GM23248 (cell line): ENCODE results near the gene FANCG.

ENCODE experiments used
- EZH2 ChIP-seq: fragments of 200-600 bp; sonication (generic); IDR thresholded peaks from 2 replicates; pipeline ENCODE4 v1.6.1; 2018; ENCODE audit warnings: antibody characterized with exemption, mild to moderate bottlenecking; ENCODE audit not compliant: insufficient read depth, poor library complexity, severe bottlenecking
- EZH2phosphoT487 ChIP-seq: fragments of 200-600 bp; sonication (generic); IDR thresholded peaks from 2 replicates; pipeline ENCODE4 v1.6.1; 2018; ENCODE audit warnings: antibody characterized with exemption, moderate library complexity, mild to moderate bottlenecking, low read depth; ENCODE audit not compliant: insufficient read depth

DNA sequence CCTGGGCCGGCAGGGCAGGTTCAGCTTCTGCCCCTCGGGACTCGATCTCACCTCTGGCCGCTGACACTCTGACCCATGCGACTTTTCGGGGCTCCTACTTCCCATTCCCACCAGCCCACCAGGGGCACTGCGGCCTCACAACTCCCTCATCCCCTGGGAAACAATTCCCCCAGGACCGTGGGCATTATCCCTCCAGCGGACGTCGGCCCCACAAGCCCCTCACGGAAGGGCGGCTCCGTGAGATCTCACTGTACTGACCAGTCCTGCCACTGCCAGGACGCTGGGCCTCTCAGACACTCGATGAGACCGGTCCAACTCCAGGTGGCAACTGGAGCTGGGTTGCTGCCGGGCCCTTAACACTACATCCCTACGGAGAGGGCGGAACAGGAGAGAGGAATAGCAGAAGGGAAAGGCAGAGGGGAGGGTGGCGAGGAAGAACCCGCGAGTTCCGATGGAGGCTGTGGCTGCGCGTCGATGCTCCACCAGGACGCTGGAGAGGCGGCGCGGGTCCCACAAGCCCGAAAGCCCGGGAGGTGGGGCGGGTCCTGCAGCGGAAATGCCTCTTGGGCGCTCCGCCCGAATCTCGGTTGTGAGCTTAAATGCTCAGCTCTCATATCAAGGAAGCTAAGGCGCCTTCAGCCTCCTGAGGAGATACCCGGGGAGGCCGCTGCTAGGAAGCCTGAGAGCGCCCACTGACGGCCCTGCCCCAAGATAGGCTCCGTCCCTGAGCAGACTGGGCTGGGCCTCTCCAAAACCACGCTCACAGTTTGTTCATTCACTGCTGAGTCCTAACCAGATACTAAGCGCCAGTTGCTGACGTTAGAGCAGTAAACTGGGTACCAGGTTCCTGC, 43.7 kb downstream of the FANCG start:
- TF ChIP-seq EZH2 (no peak), EZH2phosphoT487 (no peak)
